ENCODE measurements around the gene FKBP1A. TPM values are rescaled to one million over a fixed set of nuclear protein-coding genes. Genes with fewer than 3 reads are reported as not detected.
A peak's percentile ranks its signal among the peaks of the same experiment; 100 is the strongest.

Gene FKBP1A
- total RNA-seq, 2 experiments from 2014 or later, result 259 to 282 TPM

DNA sequence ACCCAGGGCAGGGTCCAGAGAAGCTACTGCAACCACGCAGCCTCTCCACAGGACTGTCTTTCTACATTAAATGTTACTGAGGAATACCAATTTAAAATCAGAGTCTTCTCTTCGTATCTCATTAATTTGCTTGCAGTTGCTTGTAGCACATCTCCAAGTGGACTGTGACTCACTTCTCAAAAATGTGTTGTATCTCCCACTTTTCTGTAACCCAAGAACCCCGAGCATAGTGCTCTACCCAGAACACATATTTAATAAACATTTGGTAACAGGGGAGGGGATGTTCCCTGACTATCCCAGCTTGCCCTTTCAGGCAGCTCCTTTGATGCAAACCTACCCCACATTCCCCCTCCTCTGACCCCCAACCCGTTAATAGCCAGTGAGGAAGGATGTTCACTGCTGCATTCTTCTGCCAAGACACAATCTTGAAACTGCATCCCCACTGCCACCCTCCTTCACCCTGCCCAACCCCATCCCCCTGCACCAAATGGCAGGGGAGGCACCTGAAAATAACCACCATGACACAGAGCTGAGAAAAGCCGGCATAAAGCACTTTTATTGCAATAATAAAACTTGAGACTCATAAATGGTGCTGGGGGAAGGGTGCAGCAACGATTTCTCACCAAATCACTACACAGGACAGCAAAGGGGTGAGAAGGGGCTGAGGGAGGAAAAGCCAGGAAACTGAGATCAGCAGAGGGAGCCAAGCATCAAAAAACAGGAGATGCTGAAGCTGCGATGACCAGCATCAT, 24.2 kb downstream of the FKBP1A start:
- ATAC-seq, result no peak
- no peaks in the 10 kb centered on the region for H3K27me3 Mint-ChIP-seq
- TF ChIP-seq, protein P1, sequence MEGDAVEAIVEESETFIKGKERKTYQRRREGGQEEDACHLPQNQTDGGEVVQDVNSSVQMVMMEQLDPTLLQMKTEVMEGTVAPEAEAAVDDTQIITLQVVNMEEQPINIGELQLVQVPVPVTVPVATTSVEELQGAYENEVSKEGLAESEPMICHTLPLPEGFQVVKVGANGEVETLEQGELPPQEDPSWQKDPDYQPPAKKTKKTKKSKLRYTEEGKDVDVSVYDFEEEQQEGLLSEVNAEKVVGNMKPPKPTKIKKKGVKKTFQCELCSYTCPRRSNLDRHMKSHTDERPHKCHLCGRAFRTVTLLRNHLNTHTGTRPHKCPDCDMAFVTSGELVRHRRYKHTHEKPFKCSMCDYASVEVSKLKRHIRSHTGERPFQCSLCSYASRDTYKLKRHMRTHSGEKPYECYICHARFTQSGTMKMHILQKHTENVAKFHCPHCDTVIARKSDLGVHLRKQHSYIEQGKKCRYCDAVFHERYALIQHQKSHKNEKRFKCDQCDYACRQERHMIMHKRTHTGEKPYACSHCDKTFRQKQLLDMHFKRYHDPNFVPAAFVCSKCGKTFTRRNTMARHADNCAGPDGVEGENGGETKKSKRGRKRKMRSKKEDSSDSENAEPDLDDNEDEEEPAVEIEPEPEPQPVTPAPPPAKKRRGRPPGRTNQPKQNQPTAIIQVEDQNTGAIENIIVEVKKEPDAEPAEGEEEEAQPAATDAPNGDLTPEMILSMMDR (IDR thresholded peaks at IDR 0.05), result no peak
- H3K9me3 Mint-ChIP-seq, result no peaks in the 10 kb centered on the region
- POLR2A ChIA-PET, result interaction anchor here (0.6 to 1.0 kb wide), 2 partner anchors 18 to 23 kb away, joined by 3 to 4 read pairs; no protein-coding TSS in a partner anchor
- H3K36me3 Mint-ChIP-seq (ENCODE audit: low read depth), result peaks cover 76% of the 10 kb centered on the region
- intact Hi-C loops (cut with micrococcal nuclease), result no loop called here
- H3K4me3 Mint-ChIP-seq, result no peak overlapping the region
- H3K4me1 Mint-ChIP-seq (ENCODE audit: low read depth), result peaks cover 55% of the 10 kb centered on the region
- no peak for DNase-seq
- CTCF ChIA-PET, result no interaction called here
- H3K27ac Mint-ChIP-seq, result peak overlapping the region; percentile 66

DNA sequence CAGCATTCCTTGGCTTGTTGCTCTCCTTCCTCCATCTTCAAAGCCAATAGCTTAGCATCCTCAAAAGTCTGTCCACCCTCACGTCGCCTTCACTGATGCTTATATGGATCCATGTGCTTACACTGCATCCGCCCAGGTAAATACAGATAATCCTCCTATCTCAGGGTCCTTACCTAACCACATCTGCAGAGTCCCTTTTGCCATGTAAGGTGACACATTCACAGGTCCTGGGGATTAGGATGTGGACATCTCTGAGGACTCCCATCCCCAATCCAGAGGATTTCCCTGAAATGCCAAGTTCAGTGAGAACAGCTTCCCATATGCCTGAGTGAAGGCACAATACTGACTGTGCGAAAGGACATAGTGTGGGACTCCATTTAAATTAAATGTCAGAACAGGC, 25.4 kb downstream of the FKBP1A start:
- intact Hi-C loops (cut with micrococcal nuclease), result no loop called here
- POLR2A ChIA-PET, result interaction anchor here (0.6 kb wide), 1 partner anchor 71 kb away, joined by 3 read pairs; no protein-coding TSS in a partner anchor
- Mint-ChIP-seq H3K27me3 (no peaks in the 10 kb centered on the region), H3K4me1 (ENCODE audit: low read depth) (peaks cover 59% of the 10 kb centered on the region), H3K27ac (no peak overlapping the region), H3K9me3 (no peaks in the 10 kb centered on the region), H3K36me3 (ENCODE audit: low read depth) (peaks cover 81% of the 10 kb centered on the region), H3K4me3 (no peak overlapping the region)
- CTCF ChIA-PET, result no interaction called here
- no peak for DNase-seq
- ATAC-seq, result no peak
- TF ChIP-seq, protein P1 (IDR thresholded peaks at IDR 0.05), result no peak

DNA sequence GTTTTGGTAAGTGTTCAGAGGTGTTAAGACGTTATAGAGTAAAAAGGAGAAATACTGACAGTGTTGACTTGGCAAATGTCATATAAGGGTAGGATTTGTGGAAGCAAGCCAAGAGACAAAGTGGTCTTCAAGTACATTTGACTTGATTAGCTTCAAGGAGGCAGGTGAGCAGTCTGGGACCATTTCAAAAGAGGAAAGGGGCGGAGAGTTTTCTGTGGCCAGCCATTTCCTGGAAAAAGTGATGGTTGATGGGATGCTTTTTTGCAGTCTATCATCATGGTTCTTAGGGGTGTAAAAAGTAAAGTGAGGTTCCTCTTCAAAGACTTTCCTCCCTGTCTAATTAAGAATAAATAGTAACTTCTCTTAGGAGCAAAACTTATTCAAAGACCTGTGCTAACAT, 28.7 kb downstream of the FKBP1A start:
- DNase-seq, result peak; percentile 59
- peak; percentile 60 for ATAC-seq
- peaks cover 87% of the 10 kb centered on the region for H3K36me3 Mint-ChIP-seq (ENCODE audit: low read depth)
- intact Hi-C loops (cut with micrococcal nuclease), result loop anchor here (5.0 kb wide), 1 partner anchor 37 kb away; the partner anchor contains the start of gene SDCBP2
- H3K27ac Mint-ChIP-seq, result peak overlapping the region; percentile 91
- H3K27me3 Mint-ChIP-seq, result no peaks in the 10 kb centered on the region
- ChIA-PET POLR2A (interaction anchor here (1.0 to 1.1 kb wide), 3 partner anchors 9 to 501 kb away, joined by 3 to 5 read pairs (median 3); no protein-coding TSS in a partner anchor), CTCF (interaction anchor here (1.5 kb wide), 1 partner anchor 11 kb away, joined by 3 read pairs; no protein-coding TSS in a partner anchor)
- peak overlapping the region; percentile 40 for H3K4me3 Mint-ChIP-seq
- H3K4me1 Mint-ChIP-seq (ENCODE audit: low read depth), result peaks cover 67% of the 10 kb centered on the region
- TF ChIP-seq, protein P1 (IDR thresholded peaks at IDR 0.05), result no peak
- no peaks in the 10 kb centered on the region for H3K9me3 Mint-ChIP-seq

DNA sequence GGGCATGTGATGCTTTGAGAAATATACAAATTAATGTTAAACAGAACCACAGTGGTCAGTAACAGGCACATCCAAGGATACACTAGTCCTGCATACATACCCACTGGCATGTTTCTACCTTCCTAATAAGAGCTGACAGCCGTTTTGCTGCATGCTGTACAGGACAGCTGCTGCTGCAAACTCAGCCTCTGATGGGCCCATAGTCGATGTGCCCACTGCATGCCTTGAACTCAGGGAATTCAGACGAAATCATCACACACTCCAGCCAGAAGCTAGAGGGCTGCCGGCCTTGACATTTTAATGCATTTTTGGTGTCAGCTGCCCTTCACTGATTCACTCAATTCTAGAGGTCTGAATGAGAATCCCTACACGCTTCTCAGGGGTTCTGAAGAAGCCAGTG, 29.3 kb downstream of the FKBP1A start:
- TF ChIP-seq, protein P1 (IDR thresholded peaks at IDR 0.05), result no peak
- H3K4me1 Mint-ChIP-seq (ENCODE audit: low read depth), result peaks cover 67% of the 10 kb centered on the region
- H3K27ac Mint-ChIP-seq, result peak overlapping the region; percentile 91
- no peak for DNase-seq
- CTCF ChIA-PET, result interaction anchor here (1.5 kb wide), 1 partner anchor 12 kb away, joined by 3 read pairs; no protein-coding TSS in a partner anchor
- no peaks in the 10 kb centered on the region for H3K9me3 Mint-ChIP-seq
- POLR2A ChIA-PET, result interaction anchor here (1.0 to 1.1 kb wide), 3 partner anchors 9 to 502 kb away, joined by 3 to 5 read pairs (median 3); no protein-coding TSS in a partner anchor
- intact Hi-C loops (cut with micrococcal nuclease), result loop anchor here (5.0 kb wide), 1 partner anchor 36 kb away; the partner anchor contains the start of gene SDCBP2
- peak overlapping the region; percentile 40 for H3K4me3 Mint-ChIP-seq
- H3K36me3 Mint-ChIP-seq (ENCODE audit: low read depth), result peaks cover 85% of the 10 kb centered on the region
- H3K27me3 Mint-ChIP-seq, result no peaks in the 10 kb centered on the region
- peak; percentile 12 for ATAC-seq

DNA sequence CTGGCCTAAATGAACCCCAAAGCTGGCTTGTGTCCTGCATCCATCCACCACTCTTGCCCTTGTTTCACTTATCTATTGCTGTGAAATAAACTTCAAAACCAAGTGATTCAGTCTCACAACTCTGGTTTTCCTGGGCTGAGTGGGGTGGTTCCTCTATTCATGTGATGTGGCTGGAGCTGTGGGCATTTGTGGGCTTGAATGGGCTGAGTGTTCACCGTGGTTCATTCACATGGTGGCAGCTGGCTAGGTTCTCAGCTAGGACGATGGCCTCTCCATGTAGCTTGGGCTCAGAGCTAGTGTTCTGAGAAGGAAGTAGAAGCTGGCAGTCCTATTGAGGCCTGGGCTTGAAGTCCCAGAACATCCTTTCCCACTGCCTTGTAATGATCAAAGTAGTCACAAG, 30.4 kb downstream of the FKBP1A start:
- DNase-seq, result peak; percentile 27
- peaks cover 83% of the 10 kb centered on the region for H3K36me3 Mint-ChIP-seq (ENCODE audit: low read depth)
- H3K4me1 Mint-ChIP-seq (ENCODE audit: low read depth), result peaks cover 76% of the 10 kb centered on the region
- no peak for ATAC-seq
- CTCF ChIA-PET, result interaction anchor here (1.0 to 1.1 kb wide), 3 partner anchors 15 to 38 kb away, joined by 3 to 4 read pairs (median 4); no protein-coding TSS in a partner anchor
- TF ChIP-seq, protein P1 (IDR thresholded peaks at IDR 0.05), result no peak
- no peak overlapping the region for H3K4me3 Mint-ChIP-seq
- H3K9me3 Mint-ChIP-seq, result no peaks in the 10 kb centered on the region
- intact Hi-C loops (cut with micrococcal nuclease), result loop anchor here (5.0 kb wide), 1 partner anchor 35 kb away; the partner anchor contains the start of gene SDCBP2
- peak overlapping the region; percentile 91 for H3K27ac Mint-ChIP-seq
- H3K27me3 Mint-ChIP-seq, result no peaks in the 10 kb centered on the region
- POLR2A ChIA-PET, result interaction anchor here (1.2 kb wide), 1 partner anchor 15 kb away, joined by 3 read pairs; no protein-coding TSS in a partner anchor

Data from activated CD8-positive, alpha-beta T cell treated with anti-CD3 and anti-CD28 coated beads for 36 hours (primary cell).